A549 (cell line): ENCODE results near the gene VPS13A. TPM values are rescaled to one million over a fixed set of nuclear protein-coding genes. Genes with fewer than 3 reads are reported as not detected.
"Not testable (repeated sequence)": the region's sequence is repeated elsewhere in the genome, so short reads cannot be mapped to it uniquely, and the experiment has no call there.

Experiments used
- ATAC-seq, 2 experiments: fragments of 200-7000 bp in 1 of 2; fragments of >200 bp in 1 of 2; cut with Nextera tagmentation in 1 of 2; cut with Tn5 transposase in 1 of 2; 3 replicates each; pipeline versions ENCODE4 v1.8.0 to v1.9.1; 2018 to 2020; ENCODE audit warnings: mild to moderate bottlenecking in 1 of 2, moderate library complexity in 1 of 2
- CTCF ChIA-PET: fragments of 300-600 bp; sonication (Branson Sonifier 250); formaldehyde crosslinking; extraction: SDS; loops from one replicate; lab custom pipeline; 2021; ENCODE audit warnings: antibody characterized with exemption, inconsistent platforms; lab: Yijun Ruan, JAX
- POLR2A ChIA-PET: fragments of 350-600 bp; formaldehyde crosslinking; extraction: SDS; loops from one replicate; lab custom pipeline; 2021; ENCODE audit warnings: antibody characterized with exemption, inconsistent platforms; lab: Yijun Ruan, JAX
- DNase-seq, 2 experiments: peaks; one replicate each; pipeline versions ENCODE4 v3.0.0 to v3.0.0-alpha.2; 2011 to 2016; ENCODE audit warnings: low read depth in 1 of 2, low spot score in 1 of 2
- FAIRE-seq: peaks from 2 replicates; lab custom pipeline; 2011; peaks lifted over from hg19 to GRCh38; lab: Jason Lieb, UNC
- H3K27ac ChIP-seq, 2 experiments: fragments of >200 bp; sonication (Bioruptor Twin); formaldehyde crosslinking; 3 replicates each; pipeline ENCODE4 v1.5.1; 2016 to 2017
- H3K4me1 ChIP-seq: fragments of >200 bp; sonication (Bioruptor Twin); formaldehyde crosslinking; 3 replicates; pipeline ENCODE4 v1.6.1; 2016
- H3K4me2 ChIP-seq: fragments of >200 bp; sonication (Bioruptor Twin); formaldehyde crosslinking; 3 replicates; pipeline ENCODE4 v1.6.1; 2016
- H3K4me3 ChIP-seq: fragments of >200 bp; sonication (Bioruptor Twin); formaldehyde crosslinking; 3 replicates; pipeline ENCODE4 v1.5.1; 2016
- H3K9me3 ChIP-seq: fragments of >200 bp; sonication (Bioruptor Twin); formaldehyde crosslinking; 3 replicates; pipeline ENCODE4 v1.6.1; 2016
- BCL3 ChIP-seq: fragments of >200 bp; sonication (Bioruptor Twin); formaldehyde crosslinking; IDR thresholded peaks from 3 replicates; pipeline ENCODE4 v1.6.1; 2016
- BHLHE40 ChIP-seq: IDR thresholded peaks from 2 replicates; pipeline ENCODE4 v1.6.1; 2012; ENCODE audit warnings: low read depth, low read length, inconsistent platforms
- CHD2 ChIP-seq: fragments of 150-350 bp; IDR thresholded peaks from 2 replicates; pipeline ENCODE4 v1.6.1; 2014; ENCODE audit warnings: low read length; ENCODE audit not compliant: partially characterized antibody
- EHF ChIP-seq: fragments of 250-450 bp; sonication (Bioruptor Pico); IDR thresholded peaks from 2 replicates; pipeline ENCODE4 v1.5.0; 2020; ENCODE audit warnings: mild to moderate bottlenecking
- EHMT2 ChIP-seq: fragments of 200-600 bp; sonication (generic); IDR thresholded peaks from 2 replicates; pipeline ENCODE4 v1.6.1; 2016; ENCODE audit warnings: antibody characterized with exemption, low read depth, mild to moderate bottlenecking, moderate library complexity
- ESRRA ChIP-seq: fragments of 150-350 bp; IDR thresholded peaks from 2 replicates; pipeline ENCODE4 v1.6.1; 2014; ENCODE audit warnings: mild to moderate bottlenecking, low read length, borderline replicate concordance
- FOSB ChIP-seq: fragments of 250-450 bp; sonication (Bioruptor Pico); IDR thresholded peaks from 2 replicates; pipeline ENCODE4 v1.5.0; 2020; ENCODE audit warnings: mild to moderate bottlenecking, moderate library complexity
- FOSL2 ChIP-seq, 2 experiments: fragments of 450-650 bp in 1 of 2; fragments of >200 bp in 1 of 2; sonication (Bioruptor Twin) in 1 of 2; formaldehyde crosslinking; IDR thresholded peaks; 2 replicates each; pipeline versions ENCODE4 v1.5.0 to v1.6.1; 2016 to 2020; ENCODE audit warnings: mild to moderate bottlenecking in 1 of 2, moderate library complexity in 1 of 2
- FOXS1 ChIP-seq: fragments of 250-450 bp; sonication (Bioruptor Pico); IDR thresholded peaks from 2 replicates; pipeline ENCODE4 v1.5.0; 2020; ENCODE audit warnings: mild to moderate bottlenecking, moderate library complexity
- HDAC2 ChIP-seq: fragments of 200-600 bp; sonication (generic); IDR thresholded peaks from 2 replicates; pipeline ENCODE4 v1.6.1; 2016
- HEYL ChIP-seq: fragments of 250-450 bp; sonication (Bioruptor Pico); IDR thresholded peaks from 2 replicates; pipeline ENCODE4 v1.8.0; 2021; ENCODE audit warnings: mild to moderate bottlenecking, moderate library complexity
- HOXA7 ChIP-seq: fragments of 250-450 bp; sonication (Bioruptor Pico); IDR thresholded peaks from 2 replicates; pipeline ENCODE4 v1.5.0; 2020; ENCODE audit warnings: mild to moderate bottlenecking, moderate library complexity
- MAZ ChIP-seq: fragments of 150-350 bp; IDR thresholded peaks from 2 replicates; pipeline ENCODE4 v1.6.1; 2014; ENCODE audit warnings: antibody characterized with exemption, low read depth, low read length, borderline replicate concordance
- MYC ChIP-seq: IDR thresholded peaks from 2 replicates; pipeline ENCODE4 v1.6.1; 2012; ENCODE audit warnings: mild to moderate bottlenecking, inconsistent platforms, low read length, improper control_type of control experiment, borderline replicate concordance
- NFE2L2 ChIP-seq: fragments of 150-350 bp; conservative IDR thresholded peaks from 2 replicates; pipeline ENCODE4 v1.6.1; 2014; ENCODE audit warnings: low read length
- PHF8 ChIP-seq: fragments of 200-600 bp; sonication (generic); IDR thresholded peaks from 2 replicates; pipeline ENCODE4 v1.6.1; 2016; ENCODE audit warnings: low read depth, mild to moderate bottlenecking, antibody characterized with exemption, moderate library complexity, borderline replicate concordance
- POLR2A ChIP-seq: IDR thresholded peaks from 2 replicates; pipeline ENCODE4 v1.6.1; 2012; ENCODE audit warnings: mild to moderate bottlenecking, low read length
- RCOR1 ChIP-seq: fragments of 150-350 bp; IDR thresholded peaks from 2 replicates; pipeline ENCODE4 v1.6.1; 2014; ENCODE audit warnings: antibody characterized with exemption, low read length, low read depth
- REST ChIP-seq: fragments of 200-600 bp; sonication (generic); IDR thresholded peaks from 2 replicates; pipeline ENCODE4 v1.6.1; 2016; ENCODE audit warnings: antibody characterized with exemption, mild to moderate bottlenecking, moderate library complexity
- RFX5 ChIP-seq: fragments of 450-650 bp; IDR thresholded peaks from 2 replicates; pipeline ENCODE4 v1.7.1; 2014; ENCODE audit warnings: antibody characterized with exemption, mild to moderate bottlenecking, moderate library complexity
- SMC3 ChIP-seq: fragments of >200 bp; sonication (Bioruptor Twin); formaldehyde crosslinking; IDR thresholded peaks from 3 replicates; pipeline ENCODE4 v1.6.1; 2018; ENCODE audit warnings: inconsistent platforms
- SREBF2 ChIP-seq: fragments of 450-650 bp; IDR thresholded peaks from 2 replicates; pipeline ENCODE4 v1.6.1; 2014; ENCODE audit warnings: mild to moderate bottlenecking, moderate library complexity
- USF2 ChIP-seq: fragments of 450-650 bp; IDR thresholded peaks from 2 replicates; pipeline ENCODE4 v1.6.1; 2014; ENCODE audit warnings: antibody characterized with exemption
- ZC3H11A ChIP-seq: fragments of 450-650 bp; IDR thresholded peaks from 2 replicates; pipeline ENCODE4 v1.6.1; 2014; ENCODE audit warnings: antibody characterized with exemption, mild to moderate bottlenecking
- ZNF302 ChIP-seq: fragments of 250-450 bp; sonication (Bioruptor Pico); IDR thresholded peaks from 2 replicates; pipeline ENCODE4 v1.9.0; 2021; ENCODE audit warnings: inconsistent platforms, mild to moderate bottlenecking, moderate library complexity
- WGBS: methylation state at CpG from one replicate; pipeline ENCODE4 v1.1.6; 2017; ENCODE audit errors: missing lambda C conversion rate; 5-methylcytosine and 5-hydroxymethylcytosine counted together
- polyA plus RNA-seq, 4 experiments: library from polyadenylated mRNA; depleted of rRNA in 3 of 4; stranded (reverse); fragments of >200 nt; fragmentation: RNase III in 1 of 4; extraction: RNeasy Plus Mini Kit Qiagen cat#74134 plus additional on column Dnase treatment in 1 of 4; gene quantifications; 2 replicates in 3 of 4; 3 replicates in 1 of 4; pipeline ENCODE4 v1.2.3, GENCODE V29; 2011 to 2017

Gene VPS13A
- polyA plus RNA-seq, 2 of the 4 experiments (the other 2 are of a cell fraction): 12.3 to 66.6 TPM

GRCh38 chr9:77267762-77268161 lies 90.4 kb downstream of the VPS13A start:
- FAIRE-seq, H3K4me1 ChIP-seq, H3K4me2 ChIP-seq, H3K27ac ChIP-seq, H3K4me3 ChIP-seq, POLR2A ChIA-PET, ATAC-seq, DNase-seq: not testable (repeated sequence)
- 98% methylated on average over 5 of the region's 5 CpGs for WGBS
- peaks cover 11% of the 10 kb centered on the region; the same call in 2 of the 3 replicates for H3K9me3 ChIP-seq
- CTCF ChIA-PET: interaction anchor here (0.7 to 2.3 kb wide), 3 partner anchors 11 to 100 kb away, joined by 3 to 8 read pairs (median 3); no protein-coding TSS in a partner anchor

- Histone ChIP-seq H3K4me1 (no peaks in the 10 kb centered on the region), H3K9me3 (no peaks in the 10 kb centered on the region), H3K4me2 (no peak overlapping the region), H3K27ac (no peak overlapping the region), H3K4me3 (no peak overlapping the region)
- TF ChIP-seq RFX5 (no peak), FOSL2 (IDR thresholded peaks at IDR 0.05) (no peak), FOSL2 (CRISPR knock-in tag; IDR thresholded peaks at IDR 0.05) (no peak), HEYL (CRISPR knock-in tag) (no peak), NFE2L2 (no peak), POLR2A (no peak), REST (no peak), HDAC2 (no peak), PHF8 (no peak), ZC3H11A (no peak), SMC3 (no peak), ESRRA (no peak), BCL3 (no peak), MAZ (no peak)
- ChIA-PET POLR2A (no interaction called here), CTCF (interaction anchor here (0.6 kb wide), 1 partner anchor 122 kb away, joined by 3 read pairs; no protein-coding TSS in a partner anchor)
- WGBS: 79% methylated on average over 1 of the region's 1 CpG
- DNase-seq: no peak
- FAIRE-seq: no peak
- no peak for ATAC-seq
These were observed 93.8 kb downstream of the VPS13A start for GRCh38 chr9:77271023-77271690.

- Histone ChIP-seq H3K4me1 (no peaks in the 10 kb centered on the region), H3K4me3 (no peak overlapping the region), H3K9me3 (no peaks in the 10 kb centered on the region), H3K4me2 (no peak overlapping the region)
- WGBS: 93% methylated on average over 3 of the region's 3 CpGs
- ATAC-seq (no peak), FAIRE-seq (no peak)
- no peak for TF ChIP-seq SREBF2
- TF ChIP-seq RCOR1: no peak
- TF ChIP-seq HOXA7 (CRISPR knock-in tag): no peak
- no peak for TF ChIP-seq USF2
- no peak for TF ChIP-seq BHLHE40
- TF ChIP-seq HDAC2: no peak
- no peak for TF ChIP-seq CHD2
- no peak for TF ChIP-seq EHF (CRISPR knock-in tag)
- TF ChIP-seq FOSB (CRISPR knock-in tag): no peak
- TF ChIP-seq MYC: no peak
- no peak for TF ChIP-seq ZNF302 (CRISPR knock-in tag)
- TF ChIP-seq EHMT2: no peak
- no peak for TF ChIP-seq FOXS1 (CRISPR knock-in tag)
- TF ChIP-seq, all 56 proteins: peak for 0
- DNase-seq: no peak
- H3K27ac ChIP-seq: no peak overlapping the region
- CTCF ChIA-PET: no interaction called here
- POLR2A ChIA-PET: no interaction called here
These were observed 99.5 kb downstream of the VPS13A start for GRCh38 chr9:77276799-77277198.
